SK-N-SH treated with all-trans-retinoic acid at 6 μM for 48 hours (cell line): ENCODE results near the gene MYH11.

Source experiments
- ATAC-seq: fragments of 200-7000 bp; cut with Tn5 transposase; 3 replicates; pipeline ENCODE4 v1.9.1; 2020; ENCODE audit warnings: mild to moderate bottlenecking, moderate library complexity
- BACH2 ChIP-seq: fragments of 250-450 bp; sonication (Bioruptor Pico); IDR thresholded peaks from 2 replicates; pipeline ENCODE4 v1.9.0; 2021; ENCODE audit warnings: mild to moderate bottlenecking, borderline replicate concordance
- CSDC2 ChIP-seq: fragments of 250-450 bp; sonication (Bioruptor Pico); IDR thresholded peaks from 2 replicates; pipeline ENCODE4 v1.5.0; 2020; ENCODE audit warnings: mild to moderate bottlenecking, moderate library complexity
- ESRRG ChIP-seq: fragments of 250-450 bp; sonication (Bioruptor Pico); IDR thresholded peaks from 2 replicates; pipeline ENCODE4 v1.6.1; 2021; ENCODE audit warnings: mild to moderate bottlenecking
- GLIS3 ChIP-seq: fragments of 250-450 bp; sonication (Bioruptor Pico); IDR thresholded peaks from 2 replicates; pipeline ENCODE4 v1.5.0; 2020; ENCODE audit warnings: mild to moderate bottlenecking, moderate library complexity
- ISL1 ChIP-seq: fragments of 250-450 bp; sonication (Bioruptor Pico); IDR thresholded peaks from 2 replicates; pipeline ENCODE4 v2.1.2; 2022; ENCODE audit warnings: mild to moderate bottlenecking, moderate library complexity
- OSR1 ChIP-seq: fragments of 250-450 bp; sonication (Bioruptor Pico); IDR thresholded peaks from 2 replicates; pipeline ENCODE4 v1.8.0; 2022; ENCODE audit warnings: moderate library complexity, mild to moderate bottlenecking, inconsistent platforms
- POU6F1 ChIP-seq: fragments of 250-450 bp; sonication (Bioruptor Pico); IDR thresholded peaks from 2 replicates; pipeline ENCODE4 v1.8.0; 2021; ENCODE audit warnings: low read depth, mild to moderate bottlenecking, moderate library complexity, borderline replicate concordance
- PPARA ChIP-seq: fragments of 250-450 bp; sonication (Bioruptor Pico); IDR thresholded peaks from 2 replicates; pipeline ENCODE4 v1.5.0; 2020; ENCODE audit warnings: mild to moderate bottlenecking, borderline replicate concordance
- RARB ChIP-seq: fragments of 250-450 bp; sonication (Bioruptor Pico); IDR thresholded peaks from 2 replicates; pipeline ENCODE4 v1.8.0; 2021; ENCODE audit warnings: mild to moderate bottlenecking, moderate library complexity
- TSHZ2 ChIP-seq: fragments of 250-450 bp; sonication (Bioruptor Pico); IDR thresholded peaks from 2 replicates; pipeline ENCODE4 v1.5.0; 2020; ENCODE audit warnings: mild to moderate bottlenecking, moderate library complexity
- ZC3H10 ChIP-seq: fragments of 250-450 bp; sonication (Bioruptor Pico); IDR thresholded peaks from 2 replicates; pipeline ENCODE4 v1.5.1; 2021; ENCODE audit warnings: mild to moderate bottlenecking, moderate library complexity
- ZFP3 ChIP-seq: fragments of 250-450 bp; sonication (Bioruptor Pico); IDR thresholded peaks from 2 replicates; pipeline ENCODE4 v1.5.0; 2020; ENCODE audit warnings: mild to moderate bottlenecking, moderate library complexity
- ZNF565 ChIP-seq: fragments of 450-650 bp; formaldehyde crosslinking; conservative IDR thresholded peaks from 2 replicates; pipeline ENCODE4 v1.5.0; 2020; ENCODE audit warnings: low read depth, mild to moderate bottlenecking, moderate library complexity
- ZNF70 ChIP-seq: fragments of 450-650 bp; formaldehyde crosslinking; IDR thresholded peaks from 2 replicates; pipeline ENCODE4 v1.5.0; 2020; ENCODE audit warnings: mild to moderate bottlenecking, moderate library complexity
- TF ChIP-seq, protein P1 (sequence below): fragments of 250-450 bp; sonication (Bioruptor Pico); IDR thresholded peaks from 2 replicates; pipeline ENCODE4 v1.5.1; 2020; ENCODE audit warnings: low read depth, mild to moderate bottlenecking, moderate library complexity

The MYH11 gene

GRCh38 chr16:15723808-15724207 is 133.0 kb downstream of the MYH11 start (continued):
- no peak for TF ChIP-seq TSHZ2 (CRISPR knock-in tag)

DNA sequence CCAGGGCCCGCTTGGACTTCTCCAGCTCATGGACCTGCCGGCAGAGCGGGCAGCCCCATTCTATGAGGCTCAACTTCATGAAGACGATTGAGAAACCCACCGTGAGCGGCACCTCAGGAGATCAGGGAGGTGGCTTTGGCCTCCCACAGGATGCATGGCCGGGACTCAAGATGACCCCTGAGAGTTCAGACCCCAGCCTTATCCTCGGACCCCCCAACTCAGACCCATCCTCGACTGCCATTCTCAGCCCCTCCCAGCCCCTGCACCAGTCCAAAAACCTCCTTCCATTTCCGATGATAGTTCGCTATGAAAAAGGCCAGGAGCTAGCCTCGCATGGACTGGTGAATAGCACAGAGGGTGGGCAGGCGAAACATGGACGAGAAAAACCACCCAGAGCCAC is 135.8 kb downstream of the MYH11 start:
- ATAC-seq, result no peak
- TF ChIP-seq PPARA (CRISPR knock-in tag) (no peak), ZFP3 (CRISPR knock-in tag) (no peak)

GRCh38 chr16:15716694-15717447 is 140.0 kb downstream of the MYH11 start:
- ATAC-seq, result no peak
- TF ChIP-seq, protein P1, sequence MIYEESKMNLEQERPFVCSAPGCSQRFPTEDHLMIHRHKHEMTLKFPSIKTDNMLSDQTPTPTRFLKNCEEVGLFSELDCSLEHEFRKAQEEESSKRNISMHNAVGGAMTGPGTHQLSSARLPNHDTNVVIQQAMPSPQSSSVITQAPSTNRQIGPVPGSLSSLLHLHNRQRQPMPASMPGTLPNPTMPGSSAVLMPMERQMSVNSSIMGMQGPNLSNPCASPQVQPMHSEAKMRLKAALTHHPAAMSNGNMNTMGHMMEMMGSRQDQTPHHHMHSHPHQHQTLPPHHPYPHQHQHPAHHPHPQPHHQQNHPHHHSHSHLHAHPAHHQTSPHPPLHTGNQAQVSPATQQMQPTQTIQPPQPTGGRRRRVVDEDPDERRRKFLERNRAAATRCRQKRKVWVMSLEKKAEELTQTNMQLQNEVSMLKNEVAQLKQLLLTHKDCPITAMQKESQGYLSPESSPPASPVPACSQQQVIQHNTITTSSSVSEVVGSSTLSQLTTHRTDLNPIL (CRISPR knock-in tag), result no peak
- TF ChIP-seq ZNF565 (CRISPR knock-in tag), result no peak
- no peak for TF ChIP-seq GLIS3 (CRISPR knock-in tag)
- no peak for TF ChIP-seq ZC3H10 (CRISPR knock-in tag)

GRCh38 chr16:15715221-15715620 is 141.6 kb downstream of the MYH11 start:
- TF ChIP-seq ESRRG (CRISPR knock-in tag), result no peak
- TF ChIP-seq, protein P1 (CRISPR knock-in tag), result no peak
- TF ChIP-seq ZNF70 (CRISPR knock-in tag), result no peak
- TF ChIP-seq OSR1 (CRISPR knock-in tag), result no peak
- no peak for TF ChIP-seq RARB (CRISPR knock-in tag)
- TF ChIP-seq POU6F1 (CRISPR knock-in tag), result no peak
- TF ChIP-seq PPARA (CRISPR knock-in tag), result no peak
- TF ChIP-seq, all 23 proteins: peak for 0
- ATAC-seq, result no peak

- no peak for ATAC-seq
- TF ChIP-seq ESRRG (CRISPR knock-in tag) (no peak), OSR1 (CRISPR knock-in tag) (no peak), BACH2 (CRISPR knock-in tag) (no peak), POU6F1 (CRISPR knock-in tag) (no peak), ISL1 (CRISPR knock-in tag) (no peak), CSDC2 (CRISPR knock-in tag) (no peak)
- TF ChIP-seq, protein P1 (CRISPR knock-in tag), result no peak
- TF ChIP-seq, all 23 proteins: peak for 0
Observed at GRCh38 chr16:15714393-15715172, 142.2 kb downstream of the MYH11 start.
